ENCODE measurements around the gene SFRP5.

- TF ChIP-seq, protein P1, sequence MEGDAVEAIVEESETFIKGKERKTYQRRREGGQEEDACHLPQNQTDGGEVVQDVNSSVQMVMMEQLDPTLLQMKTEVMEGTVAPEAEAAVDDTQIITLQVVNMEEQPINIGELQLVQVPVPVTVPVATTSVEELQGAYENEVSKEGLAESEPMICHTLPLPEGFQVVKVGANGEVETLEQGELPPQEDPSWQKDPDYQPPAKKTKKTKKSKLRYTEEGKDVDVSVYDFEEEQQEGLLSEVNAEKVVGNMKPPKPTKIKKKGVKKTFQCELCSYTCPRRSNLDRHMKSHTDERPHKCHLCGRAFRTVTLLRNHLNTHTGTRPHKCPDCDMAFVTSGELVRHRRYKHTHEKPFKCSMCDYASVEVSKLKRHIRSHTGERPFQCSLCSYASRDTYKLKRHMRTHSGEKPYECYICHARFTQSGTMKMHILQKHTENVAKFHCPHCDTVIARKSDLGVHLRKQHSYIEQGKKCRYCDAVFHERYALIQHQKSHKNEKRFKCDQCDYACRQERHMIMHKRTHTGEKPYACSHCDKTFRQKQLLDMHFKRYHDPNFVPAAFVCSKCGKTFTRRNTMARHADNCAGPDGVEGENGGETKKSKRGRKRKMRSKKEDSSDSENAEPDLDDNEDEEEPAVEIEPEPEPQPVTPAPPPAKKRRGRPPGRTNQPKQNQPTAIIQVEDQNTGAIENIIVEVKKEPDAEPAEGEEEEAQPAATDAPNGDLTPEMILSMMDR (IDR thresholded peaks at IDR 0.05) = no peak
- no peak for TF ChIP-seq ETV6 (CRISPR knock-in tag; IDR thresholded peaks at IDR 0.05)
Observed at GRCh38 chr10:97814996-97815395, 43.2 kb upstream of the SFRP5 start.
